Ramos (cell line): ENCODE measurements around the gene NOD2.

Source experiments
- in situ Hi-C: fragments of 300-500 bp; cut with MboI; formaldehyde crosslinking; loops from one replicate; pipeline ENCODE4 v1.14.3; 2022; ENCODE audit warnings: low sequenced_read_pairs; ENCODE audit not compliant: unreplicated experiment

Gene NOD2

DNA sequence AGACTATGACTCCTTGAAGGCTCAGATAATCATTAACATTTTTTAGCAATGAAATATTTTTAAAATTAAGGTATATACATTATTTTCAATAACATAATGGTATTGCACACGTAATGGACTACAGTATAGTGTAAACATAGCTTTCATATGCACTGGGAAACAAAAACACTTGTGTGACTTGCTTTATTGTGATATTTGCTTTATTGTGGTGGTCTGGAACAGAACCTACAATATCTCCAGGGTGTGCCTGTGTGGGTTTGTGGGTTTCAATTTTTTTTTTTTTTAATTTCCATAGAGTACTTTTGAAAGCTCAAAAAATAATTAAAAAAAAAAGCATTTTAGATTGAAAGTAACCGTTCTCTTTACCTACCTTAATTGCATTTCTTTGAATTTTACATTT, 73.8 kb downstream of the NOD2 start:
- in situ Hi-C loops = no loop called here

DNA sequence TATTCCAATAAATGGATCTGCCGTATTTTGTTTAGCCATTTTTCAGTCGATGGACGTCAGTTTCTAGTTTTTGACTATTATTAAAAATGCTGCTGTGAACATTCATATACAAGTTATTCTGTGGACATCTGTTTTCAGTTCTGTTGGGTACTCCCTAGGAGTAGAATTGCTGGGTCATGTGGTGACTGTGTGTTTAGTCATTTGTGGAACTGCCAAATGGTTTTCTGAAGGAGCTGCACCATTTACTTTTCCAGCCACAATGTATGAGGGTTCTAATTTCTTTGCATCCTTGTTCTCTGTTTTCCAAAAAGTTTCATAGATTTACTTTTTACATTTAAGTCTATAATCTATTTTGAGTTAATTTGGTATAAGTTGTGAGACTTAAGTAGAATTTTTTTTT, 78.0 kb downstream of the NOD2 start:
- in situ Hi-C loops = no loop called here

DNA sequence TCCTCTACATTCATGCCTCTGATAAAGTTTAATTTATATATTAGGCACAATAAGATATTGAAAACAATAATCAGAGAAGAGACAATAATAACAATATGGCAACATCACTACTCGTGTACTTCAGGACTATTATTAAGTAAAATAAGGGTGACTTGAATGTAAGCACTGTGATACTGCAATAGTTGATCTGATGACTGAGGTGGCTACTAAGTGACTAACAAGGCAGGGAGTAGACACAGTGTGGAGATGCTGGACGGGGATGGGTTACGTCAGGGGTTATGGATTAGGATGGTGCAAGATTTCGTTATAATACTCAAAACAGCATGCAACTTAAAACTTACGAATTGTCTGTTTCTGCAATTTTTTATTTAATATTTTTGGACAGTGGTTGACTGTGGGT, 81.0 kb downstream of the NOD2 start:
- in situ Hi-C loops = no loop called here

DNA sequence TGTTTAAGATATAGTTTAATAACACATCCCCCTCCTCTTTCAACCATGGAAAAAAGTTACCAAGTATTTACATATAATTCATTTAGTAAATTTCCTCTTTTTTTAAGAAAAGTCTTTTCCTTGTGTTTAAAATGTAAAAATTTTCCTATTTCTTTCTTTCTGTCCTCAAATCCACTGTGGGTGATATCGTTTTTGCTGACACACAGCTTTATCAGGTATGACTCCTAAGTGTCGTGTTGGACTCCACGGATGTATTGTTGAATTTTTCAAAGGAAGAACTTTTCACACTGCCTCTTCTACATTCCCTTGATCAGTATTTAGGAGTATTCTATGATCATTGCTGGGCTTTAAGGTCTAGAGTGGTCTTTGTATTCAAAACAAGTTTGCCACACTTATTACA, 81.6 kb downstream of the NOD2 start:
- in situ Hi-C loops = no loop called here

DNA sequence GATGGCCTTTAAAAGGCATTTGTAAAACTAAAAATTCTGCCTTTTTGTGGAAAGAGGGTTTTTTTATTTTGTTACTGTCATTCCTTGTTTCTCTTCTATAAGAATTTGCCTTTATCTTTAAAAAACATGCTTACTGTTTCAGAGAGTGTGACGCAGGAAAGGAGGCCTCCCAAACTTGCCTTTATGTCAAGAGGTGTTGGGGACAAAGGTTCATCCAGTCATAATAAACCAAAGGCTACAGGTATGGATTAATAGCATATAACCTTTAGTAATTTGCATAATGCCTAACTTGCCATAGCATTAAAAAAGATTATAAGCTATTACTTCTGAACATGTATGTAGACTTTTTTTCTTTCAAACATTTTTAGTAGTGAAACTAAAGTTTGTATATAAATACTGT, 82.6 kb downstream of the NOD2 start:
- in situ Hi-C loops = no loop called here

DNA sequence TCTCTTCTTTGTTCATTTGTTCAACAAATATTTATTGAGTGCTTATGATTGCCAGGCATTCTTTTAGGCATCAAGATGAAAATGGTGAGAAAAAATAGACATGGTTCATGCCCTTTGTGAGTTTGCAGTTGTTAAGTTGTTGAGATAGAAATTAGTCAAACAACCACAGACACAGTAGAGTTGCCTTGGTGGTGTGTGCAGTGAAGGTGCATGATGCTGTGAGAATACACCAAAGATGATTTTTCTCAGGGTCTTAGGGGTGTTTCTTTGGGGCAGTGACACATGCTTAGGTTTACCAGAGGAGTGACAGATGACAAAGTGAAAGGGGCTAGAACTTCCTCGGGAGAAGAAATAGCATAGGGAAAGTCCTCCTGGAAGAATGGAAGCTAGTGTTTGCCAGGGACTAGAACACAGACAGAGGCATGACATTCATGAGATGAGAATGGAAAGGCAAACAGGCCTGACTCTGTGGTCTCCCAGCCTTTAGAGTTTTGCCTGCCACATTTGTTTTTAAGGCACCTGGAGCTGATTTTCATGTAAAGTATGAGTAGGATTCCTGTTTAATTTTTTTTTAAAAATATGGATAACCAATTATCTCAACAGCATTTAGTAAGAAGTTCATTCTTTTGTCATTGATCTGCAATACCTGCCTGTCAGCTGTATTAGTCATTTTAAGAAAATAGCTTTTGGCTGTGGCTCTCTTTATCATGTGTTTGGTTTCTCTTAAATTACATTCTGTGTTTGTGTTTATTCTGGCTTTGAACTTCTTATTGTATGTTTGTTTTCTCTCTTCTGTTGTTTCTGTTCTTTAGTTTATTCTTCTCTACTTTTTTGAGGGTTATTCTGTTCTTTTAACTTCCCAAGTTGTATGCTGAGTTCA, 85.1 kb downstream of the NOD2 start:
- in situ Hi-C loops = no loop called here

DNA sequence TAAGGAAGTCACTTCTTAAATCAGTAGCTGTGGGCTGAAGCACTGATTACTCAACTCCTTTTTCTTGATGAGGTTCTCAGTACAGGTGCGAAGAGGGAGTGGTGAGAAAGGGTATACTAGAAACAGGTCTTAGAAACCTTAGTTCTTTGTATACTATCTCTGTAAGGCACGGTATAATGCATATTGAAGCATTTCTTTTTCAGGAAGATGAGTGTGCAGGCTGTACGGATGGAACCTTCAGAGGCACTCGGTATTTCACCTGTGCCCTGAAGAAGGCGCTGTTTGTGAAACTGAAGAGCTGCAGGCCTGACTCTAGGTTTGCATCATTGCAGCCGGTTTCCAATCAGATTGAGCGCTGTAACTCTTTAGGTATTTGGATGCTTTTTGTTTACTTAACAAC, 87.6 kb downstream of the NOD2 start:
- in situ Hi-C loops = no loop called here

DNA sequence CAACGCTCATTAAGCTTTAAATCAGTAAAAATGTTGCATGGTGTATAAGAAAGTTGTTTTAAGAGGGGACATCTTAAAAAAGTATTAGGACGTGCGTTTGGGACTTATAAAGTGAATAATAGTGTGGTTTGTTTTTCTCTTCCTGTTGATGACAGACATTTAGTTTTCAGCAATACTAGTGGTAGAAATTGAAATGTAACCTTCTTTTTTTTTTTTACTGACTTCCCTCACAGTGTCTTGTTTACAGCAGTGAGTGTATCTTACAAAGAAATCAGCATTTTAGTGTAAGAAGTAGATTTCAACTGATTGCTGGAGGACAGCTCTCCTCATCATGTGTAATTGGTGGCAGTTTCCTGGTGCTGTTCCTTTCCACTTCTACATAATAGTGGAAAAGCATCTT, 88.1 kb downstream of the NOD2 start:
- in situ Hi-C loops = no loop called here
